ENCODE measurements around the gene SERPINI1. TPM values are rescaled to one million over a fixed set of nuclear protein-coding genes. Genes with fewer than 3 reads are reported as not detected.

The SERPINI1 gene
- total RNA-seq, 2 donors from 2014 or later, result 2.3 to 15.3 TPM

GRCh38 chr3:167783781-167784180, 48.3 kb downstream of the SERPINI1 start:
- DNase-seq (ENCODE audit: low spot score), result no peak
- Histone ChIP-seq H3K4me3 (no peak overlapping the region), H3K36me3 (no peaks in the 10 kb centered on the region), H3K27me3 (replicated peaks; ENCODE audit: insufficient read depth) (no peaks in the 10 kb centered on the region), H3K27ac (no peak overlapping the region), H3K4me1 (replicated peaks) (no peaks in the 10 kb centered on the region), H3K9me3 (no peaks in the 10 kb centered on the region)
- TF ChIP-seq POLR2A (IDR thresholded peaks at IDR 0.05) (no peak), POLR2AphosphoS5 (IDR thresholded peaks at IDR 0.05) (no peak), CTCF (IDR thresholded peaks at IDR 0.05) (no peak)
- WGBS, result 48% methylated on average over 1 of the region's 1 CpG
- intact Hi-C loops (cut with DNase I), result no loop called here

- H3K27me3 ChIP-seq (replicated peaks; ENCODE audit: insufficient read depth), result no peaks in the 10 kb centered on the region
- intact Hi-C loops (cut with DNase I), result no loop called here
- DNase-seq (ENCODE audit: low spot score), result no peak
- no peak overlapping the region for H3K4me3 ChIP-seq
- H3K4me1 ChIP-seq (replicated peaks), result no peaks in the 10 kb centered on the region
- TF ChIP-seq CTCF (IDR thresholded peaks at IDR 0.05), result no peak
- no peak for TF ChIP-seq POLR2A (IDR thresholded peaks at IDR 0.05)
- no peak for TF ChIP-seq POLR2AphosphoS5 (IDR thresholded peaks at IDR 0.05)
- H3K27ac ChIP-seq, result no peak overlapping the region
- H3K9me3 ChIP-seq, result no peaks in the 10 kb centered on the region
- H3K36me3 ChIP-seq, result no peaks in the 10 kb centered on the region
- 94% methylated on average over 3 of the region's 3 CpGs for WGBS
Measured at GRCh38 chr3:167785790-167786189, 50.3 kb downstream of the SERPINI1 start.

- no peak for DNase-seq (ENCODE audit: low spot score)
- WGBS, result 15% methylated on average over 4 of the region's 4 CpGs
Measured at GRCh38 chr3:167787440-167787839, 51.9 kb downstream of the SERPINI1 start.

GRCh38 chr3:167798443-167798842, 62.9 kb downstream of the SERPINI1 start:
- TF ChIP-seq CTCF (IDR thresholded peaks at IDR 0.05), result no peak
- TF ChIP-seq POLR2AphosphoS5 (IDR thresholded peaks at IDR 0.05), result no peak
- TF ChIP-seq POLR2A (IDR thresholded peaks at IDR 0.05), result no peak
- no peaks in the 10 kb centered on the region for H3K9me3 ChIP-seq
- H3K27me3 ChIP-seq (replicated peaks; ENCODE audit: insufficient read depth), result no peaks in the 10 kb centered on the region
- H3K4me3 ChIP-seq, result no peak overlapping the region
- DNase-seq (ENCODE audit: low spot score), result no peak
- H3K4me1 ChIP-seq (replicated peaks), result no peaks in the 10 kb centered on the region
- intact Hi-C loops (cut with DNase I), result no loop called here
- H3K36me3 ChIP-seq, result no peaks in the 10 kb centered on the region
- H3K27ac ChIP-seq, result no peak overlapping the region

More at GRCh38 chr3:167787440-167787839, 51.9 kb downstream of the SERPINI1 start:
- H3K27ac ChIP-seq, result no peak overlapping the region
- no peaks in the 10 kb centered on the region for H3K9me3 ChIP-seq
- TF ChIP-seq POLR2A (IDR thresholded peaks at IDR 0.05), result no peak
- no peak for TF ChIP-seq CTCF (IDR thresholded peaks at IDR 0.05)
- no peak for TF ChIP-seq POLR2AphosphoS5 (IDR thresholded peaks at IDR 0.05)
- H3K36me3 ChIP-seq, result no peaks in the 10 kb centered on the region
- H3K27me3 ChIP-seq (replicated peaks; ENCODE audit: insufficient read depth), result no peaks in the 10 kb centered on the region
- intact Hi-C loops (cut with DNase I), result no loop called here
- no peak overlapping the region for H3K4me3 ChIP-seq
- H3K4me1 ChIP-seq (replicated peaks), result no peaks in the 10 kb centered on the region

- H3K4me3 ChIP-seq, result no peak overlapping the region
- 24% methylated on average over 2 of the region's 2 CpGs for WGBS
- intact Hi-C loops (cut with DNase I), result no loop called here
Measured at GRCh38 chr3:167808910-167809309, 73.4 kb downstream of the SERPINI1 start.

More at GRCh38 chr3:167808910-167809309, 73.4 kb downstream of the SERPINI1 start:
- no peak overlapping the region for H3K27ac ChIP-seq
- no peaks in the 10 kb centered on the region for H3K27me3 ChIP-seq (replicated peaks; ENCODE audit: insufficient read depth)
- TF ChIP-seq POLR2AphosphoS5 (IDR thresholded peaks at IDR 0.05) (no peak), POLR2A (IDR thresholded peaks at IDR 0.05) (no peak), CTCF (IDR thresholded peaks at IDR 0.05) (no peak)
- DNase-seq (ENCODE audit: low spot score), result no peak
- no peaks in the 10 kb centered on the region for H3K9me3 ChIP-seq
- no peaks in the 10 kb centered on the region for H3K4me1 ChIP-seq (replicated peaks)
- no peaks in the 10 kb centered on the region for H3K36me3 ChIP-seq
